ENCODE results near the gene C17orf50. TPM values are rescaled to one million over a fixed set of nuclear protein-coding genes. Genes with fewer than 3 reads are reported as not detected.

The C17orf50 gene
- total RNA-seq, 2 experiments from 2014 or later, result not detected

- Mint-ChIP-seq H3K36me3 (peaks cover 34% of the 10 kb centered on the region), H3K4me1 (ENCODE audit: low read depth) (peaks cover 10% of the 10 kb centered on the region), H3K27ac (no peak overlapping the region), H3K9me3 (no peaks in the 10 kb centered on the region), H3K27me3 (no peaks in the 10 kb centered on the region), H3K4me3 (no peak overlapping the region)
- ChIA-PET CTCF (interaction anchor here (0.6 to 2.1 kb wide), 3 partner anchors 21 to 113 kb away, joined by 3 to 12 read pairs (median 3); no protein-coding TSS in a partner anchor), POLR2A (interaction anchor here (1.2 kb wide), 1 partner anchor 17 kb away, joined by 3 read pairs; no protein-coding TSS in a partner anchor)
- DNase-seq, result no peak
- intact Hi-C loops (cut with micrococcal nuclease), result no loop called here
These were observed 33.7 kb upstream of the C17orf50 start for GRCh38 chr17:35726953-35727460.

- Mint-ChIP-seq H3K36me3 (peaks cover 31% of the 10 kb centered on the region), H3K27me3 (no peaks in the 10 kb centered on the region), H3K27ac (no peak overlapping the region), H3K4me3 (no peak overlapping the region), H3K9me3 (no peaks in the 10 kb centered on the region), H3K4me1 (ENCODE audit: low read depth) (peaks cover 10% of the 10 kb centered on the region)
- POLR2A ChIA-PET, result interaction anchor here (1.2 kb wide), 1 partner anchor 16 kb away, joined by 3 read pairs; no protein-coding TSS in a partner anchor
- intact Hi-C loops (cut with micrococcal nuclease), result no loop called here
- no peak for DNase-seq
- CTCF ChIA-PET, result interaction anchor here (1.1 to 2.1 kb wide), 2 partner anchors 21 to 114 kb away, joined by 3 to 12 read pairs; no protein-coding TSS in a partner anchor
These were observed 33.1 kb upstream of the C17orf50 start for GRCh38 chr17:35727635-35728034.

- ChIA-PET CTCF (interaction anchor here (1.8 kb wide), 1 partner anchor 19 kb away, joined by 9 read pairs; no protein-coding TSS in a partner anchor), POLR2A (no interaction called here)
- peaks cover 10% of the 10 kb centered on the region for H3K4me1 Mint-ChIP-seq (ENCODE audit: low read depth)
- H3K27ac Mint-ChIP-seq, result no peak overlapping the region
- H3K9me3 Mint-ChIP-seq, result no peaks in the 10 kb centered on the region
- peaks cover 24% of the 10 kb centered on the region for H3K36me3 Mint-ChIP-seq
- DNase-seq, result no peak
- no peak overlapping the region for H3K4me3 Mint-ChIP-seq
- no peaks in the 10 kb centered on the region for H3K27me3 Mint-ChIP-seq
- intact Hi-C loops (cut with micrococcal nuclease), result no loop called here
These were observed 32.1 kb upstream of the C17orf50 start for GRCh38 chr17:35728551-35728950.

GRCh38 chr17:35729405-35729833 is 31.3 kb upstream of the C17orf50 start:
- CTCF ChIA-PET, result interaction anchor here (1.8 to 4.2 kb wide), 2 partner anchors 18 to 35 kb away, joined by 9 to 24 read pairs; no protein-coding TSS in a partner anchor
- Mint-ChIP-seq H3K4me1 (ENCODE audit: low read depth) (peaks cover 10% of the 10 kb centered on the region), H3K27ac (no peak overlapping the region), H3K36me3 (peaks cover 16% of the 10 kb centered on the region), H3K9me3 (no peaks in the 10 kb centered on the region), H3K4me3 (no peak overlapping the region), H3K27me3 (no peaks in the 10 kb centered on the region)
- intact Hi-C loops (cut with micrococcal nuclease), result no loop called here
- POLR2A ChIA-PET, result interaction anchor here (0.7 kb wide), 1 partner anchor 13 kb away, joined by 3 read pairs; no protein-coding TSS in a partner anchor
- no peak for DNase-seq

- H3K4me1 Mint-ChIP-seq (ENCODE audit: low read depth), result peaks cover 10% of the 10 kb centered on the region
- no peaks in the 10 kb centered on the region for H3K27me3 Mint-ChIP-seq
- ChIA-PET CTCF (interaction anchor here (0.6 to 4.2 kb wide), 4 partner anchors 17 to 117 kb away, joined by 3 to 24 read pairs (median 4); partner anchors contain the start of gene TAF15), POLR2A (interaction anchor here (0.8 kb wide), 1 partner anchor 705 kb away, joined by 3 read pairs; no protein-coding TSS in a partner anchor)
- intact Hi-C loops (cut with micrococcal nuclease), result no loop called here
- H3K27ac Mint-ChIP-seq, result no peak overlapping the region
- H3K9me3 Mint-ChIP-seq, result no peaks in the 10 kb centered on the region
- no peak for DNase-seq
- peaks cover 6% of the 10 kb centered on the region for H3K36me3 Mint-ChIP-seq
- H3K4me3 Mint-ChIP-seq, result no peak overlapping the region
These were observed 30.2 kb upstream of the C17orf50 start for GRCh38 chr17:35730400-35731005.

- peak; percentile 63 for DNase-seq
- Mint-ChIP-seq H3K27ac (no peak within 1 kb of the TSS), H3K4me3 (peak within 1 kb of the TSS; percentile 63), H3K36me3 (peaks cover 1% of the 10 kb centered on the region), H3K27me3 (no peaks in the 10 kb centered on the region), H3K4me1 (ENCODE audit: low read depth) (peaks cover 10% of the 10 kb centered on the region), H3K9me3 (no peaks in the 10 kb centered on the region)
- ChIA-PET POLR2A (interaction anchor here (1.3 kb wide), 1 partner anchor 145 kb away, joined by 3 read pairs; no protein-coding TSS in a partner anchor), CTCF (interaction anchor here (0.6 to 4.2 kb wide), 6 partner anchors 16 to 118 kb away, joined by 3 to 24 read pairs (median 4); partner anchors contain the start of gene TAF15)
- intact Hi-C loops (cut with micrococcal nuclease), result no loop called here
These were observed 29.3 kb upstream of the C17orf50 start, which contains the start of gene RASL10B for GRCh38 chr17:35731239-35731916. Gene RASL10B, plus strand, starts transcription at chr17:35731639. Its CDS starts 3,546 bp downstream, at chr17:35735185.

GRCh38 chr17:35731917-35732805 is 28.5 kb upstream of the C17orf50 start:
- CTCF ChIA-PET, result interaction anchor here (0.6 to 4.2 kb wide), 5 partner anchors 15 to 119 kb away, joined by 3 to 24 read pairs (median 4); partner anchors contain the start of gene TAF15
- Mint-ChIP-seq H3K9me3 (no peaks in the 10 kb centered on the region), H3K27ac (no peak overlapping the region), H3K4me1 (ENCODE audit: low read depth) (peaks cover 10% of the 10 kb centered on the region), H3K4me3 (peak overlapping the region; percentile 52), H3K36me3 (peaks cover 1% of the 10 kb centered on the region), H3K27me3 (no peaks in the 10 kb centered on the region)
- intact Hi-C loops (cut with micrococcal nuclease), result no loop called here
- POLR2A ChIA-PET, result interaction anchor here (0.6 to 1.3 kb wide), 2 partner anchors 14 to 146 kb away, joined by 3 read pairs; no protein-coding TSS in a partner anchor
- no peak for DNase-seq

- peak overlapping the region; percentile 21 for H3K4me3 Mint-ChIP-seq
- ChIA-PET POLR2A (interaction anchor here (0.6 kb wide), 1 partner anchor 14 kb away, joined by 3 read pairs; no protein-coding TSS in a partner anchor), CTCF (interaction anchor here (4.2 kb wide), 1 partner anchor 32 kb away, joined by 24 read pairs; no protein-coding TSS in a partner anchor)
- DNase-seq, result no peak
- H3K27me3 Mint-ChIP-seq, result no peaks in the 10 kb centered on the region
- H3K36me3 Mint-ChIP-seq, result no peaks in the 10 kb centered on the region
- no peak overlapping the region for H3K27ac Mint-ChIP-seq
- intact Hi-C loops (cut with micrococcal nuclease), result no loop called here
- H3K4me1 Mint-ChIP-seq (ENCODE audit: low read depth), result peaks cover 10% of the 10 kb centered on the region
- no peaks in the 10 kb centered on the region for H3K9me3 Mint-ChIP-seq
These were observed 27.9 kb upstream of the C17orf50 start for GRCh38 chr17:35732806-35733136.

GRCh38 chr17:35733366-35733765 is 27.3 kb upstream of the C17orf50 start:
- Mint-ChIP-seq H3K36me3 (no peaks in the 10 kb centered on the region), H3K4me1 (ENCODE audit: low read depth) (peaks cover 10% of the 10 kb centered on the region), H3K4me3 (no peak overlapping the region), H3K27me3 (no peaks in the 10 kb centered on the region), H3K27ac (no peak overlapping the region), H3K9me3 (no peaks in the 10 kb centered on the region)
- intact Hi-C loops (cut with micrococcal nuclease), result no loop called here
- POLR2A ChIA-PET, result no interaction called here
- no peak for DNase-seq
- CTCF ChIA-PET, result interaction anchor here (4.2 kb wide), 1 partner anchor 31 kb away, joined by 24 read pairs; no protein-coding TSS in a partner anchor

- ChIA-PET CTCF (no interaction called here), POLR2A (no interaction called here)
- DNase-seq, result no peak
- Mint-ChIP-seq H3K4me1 (ENCODE audit: low read depth) (peaks cover 10% of the 10 kb centered on the region), H3K27ac (no peak overlapping the region), H3K4me3 (no peak overlapping the region), H3K27me3 (no peaks in the 10 kb centered on the region), H3K9me3 (no peaks in the 10 kb centered on the region), H3K36me3 (no peaks in the 10 kb centered on the region)
- intact Hi-C loops (cut with micrococcal nuclease), result no loop called here
These were observed 26.3 kb upstream of the C17orf50 start for GRCh38 chr17:35734396-35734795.

- Mint-ChIP-seq H3K36me3 (no peaks in the 10 kb centered on the region), H3K27me3 (peaks cover 5% of the 10 kb centered on the region), H3K27ac (no peak overlapping the region), H3K9me3 (no peaks in the 10 kb centered on the region), H3K4me1 (ENCODE audit: low read depth) (peaks cover 10% of the 10 kb centered on the region), H3K4me3 (no peak overlapping the region)
- CTCF ChIA-PET, result no interaction called here
- POLR2A ChIA-PET, result no interaction called here
- no peak for DNase-seq
- intact Hi-C loops (cut with micrococcal nuclease), result no loop called here
These were observed 25.5 kb upstream of the C17orf50 start for GRCh38 chr17:35735036-35735805.

All from activated CD4-positive, alpha-beta memory T cell treated with anti-CD3 and anti-CD28 coated beads for 36 hours (primary cell).